Measurements from ENCODE around the gene GSDME.

GRCh38 chr7:24720283-24720682, 37.0 kb downstream of the GSDME start:
- TF ChIP-seq POLR2AphosphoS5 (IDR thresholded peaks at IDR 0.05; ENCODE audit: low read depth) (no peak), GABPA (IDR thresholded peaks at IDR 0.05; ENCODE audit: low read depth) (no peak)
- TF ChIP-seq, protein P1, sequence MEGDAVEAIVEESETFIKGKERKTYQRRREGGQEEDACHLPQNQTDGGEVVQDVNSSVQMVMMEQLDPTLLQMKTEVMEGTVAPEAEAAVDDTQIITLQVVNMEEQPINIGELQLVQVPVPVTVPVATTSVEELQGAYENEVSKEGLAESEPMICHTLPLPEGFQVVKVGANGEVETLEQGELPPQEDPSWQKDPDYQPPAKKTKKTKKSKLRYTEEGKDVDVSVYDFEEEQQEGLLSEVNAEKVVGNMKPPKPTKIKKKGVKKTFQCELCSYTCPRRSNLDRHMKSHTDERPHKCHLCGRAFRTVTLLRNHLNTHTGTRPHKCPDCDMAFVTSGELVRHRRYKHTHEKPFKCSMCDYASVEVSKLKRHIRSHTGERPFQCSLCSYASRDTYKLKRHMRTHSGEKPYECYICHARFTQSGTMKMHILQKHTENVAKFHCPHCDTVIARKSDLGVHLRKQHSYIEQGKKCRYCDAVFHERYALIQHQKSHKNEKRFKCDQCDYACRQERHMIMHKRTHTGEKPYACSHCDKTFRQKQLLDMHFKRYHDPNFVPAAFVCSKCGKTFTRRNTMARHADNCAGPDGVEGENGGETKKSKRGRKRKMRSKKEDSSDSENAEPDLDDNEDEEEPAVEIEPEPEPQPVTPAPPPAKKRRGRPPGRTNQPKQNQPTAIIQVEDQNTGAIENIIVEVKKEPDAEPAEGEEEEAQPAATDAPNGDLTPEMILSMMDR (IDR thresholded peaks at IDR 0.05; ENCODE audit: insufficient read depth, low read length), result no peak

Data from HL-60 (cell line).